SU-DHL-6 (cell line): ENCODE results near the gene INPP4B.

ENCODE experiments used
- H2AFZ ChIP-seq: fragments of 200-600 bp; sonication (generic); 2 replicates; pipeline ENCODE4 v1.6.1; 2014; ENCODE audit warnings: low read depth, mild to moderate bottlenecking, moderate library complexity, mixed read lengths, antibody characterized with exemption, low read length; ENCODE audit not compliant: severe bottlenecking
- H3F3A ChIP-seq: fragments of 200-600 bp; shearing (Covaris generic); 2 replicates; pipeline ENCODE4 v1.6.0; 2016; ENCODE audit warnings: antibody characterized with exemption, mild to moderate bottlenecking; ENCODE audit not compliant: insufficient read depth
- H3K27ac ChIP-seq: fragments of 200-600 bp; sonication (generic); 2 replicates; pipeline ENCODE4 v1.5.1; 2016; ENCODE audit warnings: low read depth, mild to moderate bottlenecking, low read length, moderate library complexity, mixed read lengths
- H3K27me3 ChIP-seq: fragments of 200-600 bp; sonication (generic), shearing (Covaris generic); 2 replicates; pipeline ENCODE4 v1.6.0; 2014; ENCODE audit warnings: mild to moderate bottlenecking, low read length
- H3K36me3 ChIP-seq: fragments of 200-600 bp; sonication (generic); 2 replicates; pipeline ENCODE4 v1.6.1; 2014; ENCODE audit warnings: mild to moderate bottlenecking, low read length, mixed read lengths
- H3K4me2 ChIP-seq: fragments of 300-600, 200-600 bp; shearing (Covaris generic), sonication (generic); 2 replicates; pipeline ENCODE4 v1.6.0; 2014; ENCODE audit warnings: low read length, low read depth, mild to moderate bottlenecking; ENCODE audit not compliant: poor library complexity, severe bottlenecking
- H3K4me3 ChIP-seq: fragments of 200-600 bp; sonication (generic); 2 replicates; pipeline ENCODE4 v1.5.1; 2014; ENCODE audit warnings: antibody characterized with exemption, low read length, mild to moderate bottlenecking, mixed read lengths; ENCODE audit not compliant: insufficient read depth, poor library complexity, severe bottlenecking
- H3K79me2 ChIP-seq: fragments of 200-600 bp; sonication (generic); 2 replicates; pipeline ENCODE4 v1.6.1; 2014; ENCODE audit warnings: mild to moderate bottlenecking, low read length, moderate library complexity; ENCODE audit not compliant: insufficient read depth
- H3K9ac ChIP-seq: fragments of 200-600 bp; sonication (generic); 2 replicates; pipeline ENCODE4 v1.7.0; 2014; ENCODE audit warnings: mild to moderate bottlenecking, low read length
- H3K9me2 ChIP-seq: fragments of 200-600 bp; sonication (generic); replicated peaks from 2 replicates; pipeline ENCODE4 v1.6.1; 2014; ENCODE audit warnings: low read length; ENCODE audit not compliant: insufficient read depth
- H3K9me3 ChIP-seq: fragments of 200-600 bp; sonication (generic); 2 replicates; pipeline ENCODE4 v1.6.1; 2014; ENCODE audit warnings: low read length, mixed read lengths; ENCODE audit not compliant: insufficient read depth
- H4K20me1 ChIP-seq: fragments of 200-600 bp; sonication (generic); 2 replicates; pipeline ENCODE4 v1.6.1; 2014; ENCODE audit warnings: low read depth, mild to moderate bottlenecking, antibody characterized with exemption, low read length, moderate library complexity, mixed read lengths
- CTCF ChIP-seq: fragments of 200-600 bp; sonication (generic); IDR thresholded peaks from one replicate; pipeline ENCODE4 v1.5.1; 2017; ENCODE audit warnings: antibody characterized with exemption, mild to moderate bottlenecking, low read length, moderate library complexity; ENCODE audit not compliant: insufficient read depth, poor library complexity, severe bottlenecking
- EZH2phosphoT487 ChIP-seq: fragments of 200-600 bp; sonication (generic), shearing (Covaris generic); conservative IDR thresholded peaks from 2 replicates; pipeline ENCODE4 v1.6.1; 2018; ENCODE audit warnings: mild to moderate bottlenecking, antibody characterized with exemption, low read length, moderate library complexity, mixed read lengths

Gene INPP4B

GRCh38 chr4:142686081-142686480 lies 160.0 kb downstream of the INPP4B start:
- TF ChIP-seq EZH2phosphoT487 (no peak), CTCF (no peak)
- Histone ChIP-seq H3K79me2 (no peaks in the 10 kb centered on the region), H4K20me1 (no peaks in the 10 kb centered on the region), H3K4me3 (no peak overlapping the region), H3K9me3 (no peaks in the 10 kb centered on the region), H3F3A (no peaks in the 10 kb centered on the region), H3K4me2 (no peak overlapping the region), H3K27ac (no peak overlapping the region), H3K36me3 (no peaks in the 10 kb centered on the region), H3K9ac (no peak overlapping the region), H3K27me3 (no peaks in the 10 kb centered on the region), H3K9me2 (no peaks in the 10 kb centered on the region), H2AFZ (no peak overlapping the region)

DNA sequence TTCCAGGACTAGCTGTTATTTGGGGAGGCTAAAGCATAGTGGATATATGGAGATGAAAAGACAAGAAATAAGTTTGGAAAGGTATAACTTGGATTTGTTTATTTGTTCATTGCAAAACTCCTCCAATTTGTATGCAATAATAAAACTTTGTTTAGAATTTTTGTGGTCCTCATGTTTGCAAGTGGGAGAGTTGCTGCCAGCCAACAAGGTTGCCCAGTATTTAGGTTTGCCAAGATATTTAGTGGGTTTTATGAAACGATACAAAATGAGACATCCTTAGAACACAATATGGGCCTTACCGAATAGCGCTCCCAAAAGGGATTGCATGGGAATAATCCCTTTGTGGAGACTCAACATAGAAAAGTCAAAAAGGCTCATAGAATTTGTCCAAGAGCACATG lies 162.1 kb downstream of the INPP4B start:
- H3K9ac ChIP-seq: no peak overlapping the region

DNA sequence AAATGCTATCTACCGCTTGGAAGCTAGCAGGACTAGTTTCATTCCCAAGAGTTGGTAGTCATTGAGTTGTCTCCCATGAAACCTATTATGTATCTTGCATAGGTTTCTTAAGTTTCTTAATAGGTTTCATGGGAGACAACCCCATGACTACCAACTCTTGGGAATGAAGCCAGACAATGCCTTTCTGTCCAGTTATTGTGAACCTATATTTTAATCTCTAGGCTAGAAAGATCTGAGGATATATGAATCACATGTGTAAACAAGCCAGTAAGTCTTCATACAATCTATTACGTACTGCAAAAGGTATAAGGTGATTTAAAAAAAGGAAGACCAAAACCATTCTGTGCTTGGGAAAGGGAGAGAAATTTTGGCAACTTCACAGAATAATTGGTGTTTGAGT lies 162.6 kb downstream of the INPP4B start:
- H3K27ac ChIP-seq: no peak overlapping the region
- no peaks in the 10 kb centered on the region for H3K27me3 ChIP-seq
- H3K9ac ChIP-seq: no peak overlapping the region
- no peaks in the 10 kb centered on the region for H3K9me2 ChIP-seq
- H3F3A ChIP-seq: no peaks in the 10 kb centered on the region
- no peak for TF ChIP-seq CTCF
- H2AFZ ChIP-seq: no peak overlapping the region
- no peak overlapping the region for H3K4me2 ChIP-seq
- H3K9me3 ChIP-seq: no peaks in the 10 kb centered on the region
- H3K4me3 ChIP-seq: no peak overlapping the region
- no peaks in the 10 kb centered on the region for H3K79me2 ChIP-seq
- H4K20me1 ChIP-seq: no peaks in the 10 kb centered on the region
- H3K36me3 ChIP-seq: no peaks in the 10 kb centered on the region

More for the DNA sequence above, 162.1 kb downstream of the INPP4B start:
- H3K27ac ChIP-seq: no peak overlapping the region
- TF ChIP-seq EZH2phosphoT487 (no peak), CTCF (no peak)
- H3K36me3 ChIP-seq: no peaks in the 10 kb centered on the region
- H3F3A ChIP-seq: no peaks in the 10 kb centered on the region
- H3K9me2 ChIP-seq: no peaks in the 10 kb centered on the region
- no peak overlapping the region for H3K4me2 ChIP-seq
- H3K79me2 ChIP-seq: no peaks in the 10 kb centered on the region
- no peak overlapping the region for H3K4me3 ChIP-seq
- no peaks in the 10 kb centered on the region for H4K20me1 ChIP-seq
- no peaks in the 10 kb centered on the region for H3K27me3 ChIP-seq
- H2AFZ ChIP-seq: no peak overlapping the region
- H3K9me3 ChIP-seq: no peaks in the 10 kb centered on the region

GRCh38 chr4:142671516-142671915 lies 174.6 kb downstream of the INPP4B start:
- H3K4me2 ChIP-seq: no peak overlapping the region
- H3K27me3 ChIP-seq: no peaks in the 10 kb centered on the region
- no peak overlapping the region for H3K4me3 ChIP-seq
- no peaks in the 10 kb centered on the region for H3K9me2 ChIP-seq
- no peaks in the 10 kb centered on the region for H3K9me3 ChIP-seq
- TF ChIP-seq CTCF (no peak), EZH2phosphoT487 (no peak)
- no peak overlapping the region for H2AFZ ChIP-seq
- no peaks in the 10 kb centered on the region for H3K36me3 ChIP-seq
- no peak overlapping the region for H3K9ac ChIP-seq
- no peaks in the 10 kb centered on the region for H4K20me1 ChIP-seq
- H3K79me2 ChIP-seq: no peaks in the 10 kb centered on the region
- H3K27ac ChIP-seq: no peak overlapping the region
- no peaks in the 10 kb centered on the region for H3F3A ChIP-seq
